HepG2 (cell line): Measurements from ENCODE around the gene TBC1D1.

Experiments
- KLF11 ChIP-seq: IDR thresholded peaks from 2 replicates; pipeline ENCODE4 v1.6.1; 2016; ENCODE audit warnings: missing compliant biosample characterization
- MYNN ChIP-seq: sonication (generic); formaldehyde crosslinking; IDR thresholded peaks from 2 replicates; pipeline ENCODE4 v1.4.0; 2020; ENCODE audit warnings: mild to moderate bottlenecking, low read depth, missing genetic modification reagents
- SMC3 ChIP-seq: IDR thresholded peaks from 2 replicates; pipeline ENCODE4 v1.6.1; 2011; ENCODE audit warnings: low read length, improper control_type of control experiment
- SP140L ChIP-seq: sonication (generic); formaldehyde crosslinking; IDR thresholded peaks from 2 replicates; pipeline ENCODE4 v1.4.0; 2020; ENCODE audit warnings: missing genetic modification reagents, borderline replicate concordance
- TF ChIP-seq, protein P1 (sequence below): sonication (generic); formaldehyde crosslinking; IDR thresholded peaks from 2 replicates; pipeline ENCODE4 v1.4.0; 2020; ENCODE audit warnings: missing genetic modification reagents, mild to moderate bottlenecking, borderline replicate concordance
- TF ChIP-seq, protein P2 (sequence below), 2 experiments: IDR thresholded peaks; 2 replicates each; pipeline ENCODE4 v1.6.1; 2011 to 2012; ENCODE audit warnings: low read length in 2 of 2, borderline replicate concordance in 1 of 2, low read depth in 1 of 2, mild to moderate bottlenecking in 1 of 2, moderate library complexity in 1 of 2
- TF ChIP-seq, protein P3 (sequence below): sonication (generic); formaldehyde crosslinking; conservative IDR thresholded peaks from 2 replicates; pipeline ENCODE4 v1.4.0; 2020; ENCODE audit warnings: missing genetic modification reagents

DNA sequence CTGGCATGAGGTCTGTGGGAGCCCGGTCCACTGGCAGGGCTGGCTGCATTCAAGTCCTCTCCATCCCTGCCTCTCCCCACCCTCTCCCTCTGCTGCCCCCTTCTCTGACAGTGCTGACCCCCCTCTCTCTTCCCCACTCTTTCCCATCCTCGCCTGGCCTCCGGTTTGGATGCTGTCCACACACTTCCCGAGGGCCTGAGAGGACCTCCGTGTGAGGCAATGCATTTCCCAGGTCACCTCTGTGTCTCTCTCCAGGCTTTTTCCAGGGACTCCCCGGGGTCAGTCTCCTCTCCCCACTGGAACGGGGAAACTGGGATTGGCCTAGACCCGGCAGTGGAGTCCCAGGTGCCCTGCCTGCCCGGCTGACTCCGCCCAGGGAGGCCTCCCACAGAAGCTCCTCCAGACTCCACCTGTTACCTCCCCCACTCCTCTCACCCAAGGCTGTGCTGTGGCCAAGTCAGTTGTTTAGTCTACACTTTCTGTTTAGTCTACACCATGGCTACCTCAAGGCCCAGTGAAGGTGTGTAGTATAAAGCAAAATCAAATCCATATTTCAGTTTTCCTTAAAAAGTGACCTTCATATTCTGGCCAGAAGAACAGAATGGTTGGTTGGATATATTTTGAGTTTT lies 216.1 kb downstream of the TBC1D1 start:
- TF ChIP-seq SMC3 (no peak), MYNN (CRISPR knock-in tag) (no peak), KLF11 (CRISPR knock-in tag) (no peak), SP140L (CRISPR knock-in tag) (no peak)
- TF ChIP-seq, protein P1, sequence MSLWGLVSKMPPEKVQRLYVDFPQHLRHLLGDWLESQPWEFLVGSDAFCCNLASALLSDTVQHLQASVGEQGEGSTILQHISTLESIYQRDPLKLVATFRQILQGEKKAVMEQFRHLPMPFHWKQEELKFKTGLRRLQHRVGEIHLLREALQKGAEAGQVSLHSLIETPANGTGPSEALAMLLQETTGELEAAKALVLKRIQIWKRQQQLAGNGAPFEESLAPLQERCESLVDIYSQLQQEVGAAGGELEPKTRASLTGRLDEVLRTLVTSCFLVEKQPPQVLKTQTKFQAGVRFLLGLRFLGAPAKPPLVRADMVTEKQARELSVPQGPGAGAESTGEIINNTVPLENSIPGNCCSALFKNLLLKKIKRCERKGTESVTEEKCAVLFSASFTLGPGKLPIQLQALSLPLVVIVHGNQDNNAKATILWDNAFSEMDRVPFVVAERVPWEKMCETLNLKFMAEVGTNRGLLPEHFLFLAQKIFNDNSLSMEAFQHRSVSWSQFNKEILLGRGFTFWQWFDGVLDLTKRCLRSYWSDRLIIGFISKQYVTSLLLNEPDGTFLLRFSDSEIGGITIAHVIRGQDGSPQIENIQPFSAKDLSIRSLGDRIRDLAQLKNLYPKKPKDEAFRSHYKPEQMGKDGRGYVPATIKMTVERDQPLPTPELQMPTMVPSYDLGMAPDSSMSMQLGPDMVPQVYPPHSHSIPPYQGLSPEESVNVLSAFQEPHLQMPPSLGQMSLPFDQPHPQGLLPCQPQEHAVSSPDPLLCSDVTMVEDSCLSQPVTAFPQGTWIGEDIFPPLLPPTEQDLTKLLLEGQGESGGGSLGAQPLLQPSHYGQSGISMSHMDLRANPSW (CRISPR knock-in tag) = no peak
- TF ChIP-seq, protein P2, sequence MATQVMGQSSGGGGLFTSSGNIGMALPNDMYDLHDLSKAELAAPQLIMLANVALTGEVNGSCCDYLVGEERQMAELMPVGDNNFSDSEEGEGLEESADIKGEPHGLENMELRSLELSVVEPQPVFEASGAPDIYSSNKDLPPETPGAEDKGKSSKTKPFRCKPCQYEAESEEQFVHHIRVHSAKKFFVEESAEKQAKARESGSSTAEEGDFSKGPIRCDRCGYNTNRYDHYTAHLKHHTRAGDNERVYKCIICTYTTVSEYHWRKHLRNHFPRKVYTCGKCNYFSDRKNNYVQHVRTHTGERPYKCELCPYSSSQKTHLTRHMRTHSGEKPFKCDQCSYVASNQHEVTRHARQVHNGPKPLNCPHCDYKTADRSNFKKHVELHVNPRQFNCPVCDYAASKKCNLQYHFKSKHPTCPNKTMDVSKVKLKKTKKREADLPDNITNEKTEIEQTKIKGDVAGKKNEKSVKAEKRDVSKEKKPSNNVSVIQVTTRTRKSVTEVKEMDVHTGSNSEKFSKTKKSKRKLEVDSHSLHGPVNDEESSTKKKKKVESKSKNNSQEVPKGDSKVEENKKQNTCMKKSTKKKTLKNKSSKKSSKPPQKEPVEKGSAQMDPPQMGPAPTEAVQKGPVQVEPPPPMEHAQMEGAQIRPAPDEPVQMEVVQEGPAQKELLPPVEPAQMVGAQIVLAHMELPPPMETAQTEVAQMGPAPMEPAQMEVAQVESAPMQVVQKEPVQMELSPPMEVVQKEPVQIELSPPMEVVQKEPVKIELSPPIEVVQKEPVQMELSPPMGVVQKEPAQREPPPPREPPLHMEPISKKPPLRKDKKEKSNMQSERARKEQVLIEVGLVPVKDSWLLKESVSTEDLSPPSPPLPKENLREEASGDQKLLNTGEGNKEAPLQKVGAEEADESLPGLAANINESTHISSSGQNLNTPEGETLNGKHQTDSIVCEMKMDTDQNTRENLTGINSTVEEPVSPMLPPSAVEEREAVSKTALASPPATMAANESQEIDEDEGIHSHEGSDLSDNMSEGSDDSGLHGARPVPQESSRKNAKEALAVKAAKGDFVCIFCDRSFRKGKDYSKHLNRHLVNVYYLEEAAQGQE (IDR thresholded peaks at IDR 0.05; ENCODE audit: borderline replicate concordance in 1 of 2, low read depth in 1 of 2, low read length in 2 of 2) = no peak
- TF ChIP-seq, protein P3, sequence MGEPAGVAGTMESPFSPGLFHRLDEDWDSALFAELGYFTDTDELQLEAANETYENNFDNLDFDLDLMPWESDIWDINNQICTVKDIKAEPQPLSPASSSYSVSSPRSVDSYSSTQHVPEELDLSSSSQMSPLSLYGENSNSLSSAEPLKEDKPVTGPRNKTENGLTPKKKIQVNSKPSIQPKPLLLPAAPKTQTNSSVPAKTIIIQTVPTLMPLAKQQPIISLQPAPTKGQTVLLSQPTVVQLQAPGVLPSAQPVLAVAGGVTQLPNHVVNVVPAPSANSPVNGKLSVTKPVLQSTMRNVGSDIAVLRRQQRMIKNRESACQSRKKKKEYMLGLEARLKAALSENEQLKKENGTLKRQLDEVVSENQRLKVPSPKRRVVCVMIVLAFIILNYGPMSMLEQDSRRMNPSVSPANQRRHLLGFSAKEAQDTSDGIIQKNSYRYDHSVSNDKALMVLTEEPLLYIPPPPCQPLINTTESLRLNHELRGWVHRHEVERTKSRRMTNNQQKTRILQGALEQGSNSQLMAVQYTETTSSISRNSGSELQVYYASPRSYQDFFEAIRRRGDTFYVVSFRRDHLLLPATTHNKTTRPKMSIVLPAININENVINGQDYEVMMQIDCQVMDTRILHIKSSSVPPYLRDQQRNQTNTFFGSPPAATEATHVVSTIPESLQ (CRISPR knock-in tag) = no peak
